LNCAP (cell line): Measurements from ENCODE around the gene REELD1.

Source experiments
- CTCF ChIP-seq: fragments of 450-650 bp; IDR thresholded peaks from 2 replicates; pipeline ENCODE4 v1.5.1; 2017; ENCODE audit warnings: mild to moderate bottlenecking

The REELD1 gene

GRCh38 chr4:146252969-146253611, 38.8 kb downstream of the REELD1 start:
- no peak for TF ChIP-seq CTCF

- no peak for TF ChIP-seq CTCF
Observed at GRCh38 chr4:146255463-146255862, 41.1 kb downstream of the REELD1 start.

GRCh38 chr4:146255874-146256273, 41.5 kb downstream of the REELD1 start:
- no peak for TF ChIP-seq CTCF

- TF ChIP-seq CTCF = no peak
Observed at GRCh38 chr4:146256328-146256727, 42.0 kb downstream of the REELD1 start.

- no peak for TF ChIP-seq CTCF
Observed at GRCh38 chr4:146257511-146257910, 43.2 kb downstream of the REELD1 start.

GRCh38 chr4:146260521-146260920, 46.2 kb downstream of the REELD1 start:
- TF ChIP-seq CTCF = no peak

- TF ChIP-seq CTCF = no peak
Observed at GRCh38 chr4:146261041-146261440, 46.7 kb downstream of the REELD1 start.

- no peak for TF ChIP-seq CTCF
Observed at GRCh38 chr4:146263793-146264192, 49.5 kb downstream of the REELD1 start.
